NCI-H226 (cell line): ENCODE results near the gene PELI3.
"Not testable (repeated sequence)": the region's sequence is repeated elsewhere in the genome, so short reads cannot be mapped to it uniquely, and the experiment has no call there.

Experiments used
- DNase-seq: peaks from one replicate; pipeline ENCODE4 v3.0.0-alpha.2; 2015

PELI3 gene

GRCh38 chr11:66447012-66447411 is 19.7 kb upstream of the PELI3 start:
- DNase-seq, result no peak

- no peak for DNase-seq
These were observed 18.2 kb upstream of the PELI3 start for GRCh38 chr11:66448523-66448922.

- no peak for DNase-seq
These were observed 16.1 kb upstream of the PELI3 start for GRCh38 chr11:66450560-66450959.

- no peak for DNase-seq
These were observed 15.0 kb upstream of the PELI3 start for GRCh38 chr11:66451663-66452062.

- peak; percentile 20 for DNase-seq
These were observed 12.5 kb upstream of the PELI3 start for GRCh38 chr11:66454247-66454646.

GRCh38 chr11:66454828-66455227 is 11.9 kb upstream of the PELI3 start:
- DNase-seq, result no peak

GRCh38 chr11:66457826-66458225 is 8.9 kb upstream of the PELI3 start:
- no peak for DNase-seq

GRCh38 chr11:66459138-66459778 is 7.4 kb upstream of the PELI3 start:
- DNase-seq, result no peak

GRCh38 chr11:66462010-66462409 is 4.7 kb upstream of the PELI3 start:
- DNase-seq, result no peak

GRCh38 chr11:66462911-66463310 is 3.8 kb upstream of the PELI3 start:
- no peak for DNase-seq

- DNase-seq, result not testable (repeated sequence)
These were observed 2.6 kb upstream of the PELI3 start for GRCh38 chr11:66464116-66464515.

- DNase-seq, result no peak
These were observed 1.8 kb upstream of the PELI3 start for GRCh38 chr11:66464916-66465315.

GRCh38 chr11:66465373-66466224 is 1.1 kb upstream of the PELI3 start:
- DNase-seq, result no peak

- DNase-seq, result peak; percentile 10
These were observed 442 bp downstream of the PELI3 start for GRCh38 chr11:66467034-66467659.

- no peak for DNase-seq
These were observed 1.1 kb downstream of the PELI3 start for GRCh38 chr11:66467756-66468155.

GRCh38 chr11:66468691-66469090 is 2.0 kb downstream of the PELI3 start:
- no peak for DNase-seq

- no peak for DNase-seq
These were observed 2.7 kb downstream of the PELI3 start for GRCh38 chr11:66469441-66469840.

GRCh38 chr11:66470015-66470414 is 3.3 kb downstream of the PELI3 start:
- no peak for DNase-seq

- no peak for DNase-seq
These were observed 4.4 kb downstream of the PELI3 start for GRCh38 chr11:66471142-66471541.

- DNase-seq, result no peak
These were observed 5.3 kb downstream of the PELI3 start for GRCh38 chr11:66472054-66472453.

GRCh38 chr11:66473167-66473566 is 6.5 kb downstream of the PELI3 start:
- DNase-seq, result no peak

GRCh38 chr11:66473608-66474515 is 7.2 kb downstream of the PELI3 start:
- DNase-seq, result no peak
